Measurements from ENCODE around the gene CNPY3. TPM values are rescaled to one million over a fixed set of nuclear protein-coding genes. Genes with fewer than 3 reads are reported as not detected.
A peak's percentile ranks its signal among the peaks of the same experiment; 100 is the strongest.

Gene CNPY3
- total and polyA plus RNA-seq, 2 of the 13 experiments (the other 11 are each of a cell fraction or from before 2014, with no cell fraction given): 42.3 to 60.2 TPM

GRCh38 chr6:42928986-42929820 lies at the start of gene CNPY3 (continued):
- TF ChIP-seq ZNF503 (CRISPR knock-in tag; IDR thresholded peaks at IDR 0.05): peak; percentile 86
- peak; percentile 91; the same call in 1 of the 2 replicates for TF ChIP-seq XBP1 (CRISPR knock-in tag; IDR thresholded peaks at IDR 0.05)
- peak; percentile 99; the same call in 1 of the 2 replicates for TF ChIP-seq PRMT3 (CRISPR knock-in tag; IDR thresholded peaks at IDR 0.05; ENCODE audit: borderline replicate concordance, low read depth)
- TF ChIP-seq ZNF484 (CRISPR knock-in tag; IDR thresholded peaks at IDR 0.05; ENCODE audit: borderline replicate concordance, low read depth): no peak; the same call in 1 of the 2 replicates
- TF ChIP-seq POLR2AphosphoS2 (IDR thresholded peaks at IDR 0.05; ENCODE audit: low read depth, low read length): no peak
- no peak for TF ChIP-seq HNRNPH1 (optimal IDR thresholded peaks at IDR 0.05; ENCODE audit: low read depth, low read length)
- TF ChIP-seq REPIN1 (CRISPR knock-in tag; IDR thresholded peaks at IDR 0.05; ENCODE audit: borderline replicate concordance, low read depth): peak; percentile 99
- no peak for TF ChIP-seq BCLAF1 (IDR thresholded peaks at IDR 0.05)
- TF ChIP-seq FLYWCH1 (CRISPR knock-in tag; IDR thresholded peaks at IDR 0.05): peak; percentile 99
- TF ChIP-seq GATAD2A (CRISPR knock-in tag; IDR thresholded peaks at IDR 0.05): peak; percentile 39
- TF ChIP-seq PATZ1 (CRISPR knock-in tag; IDR thresholded peaks at IDR 0.05): peak; percentile 73; the same call in 1 of the 2 replicates
- peak; percentile 99 for TF ChIP-seq TOPORS (CRISPR knock-in tag; IDR thresholded peaks at IDR 0.05)
- TF ChIP-seq STAT6 (CRISPR knock-in tag; IDR thresholded peaks at IDR 0.05; ENCODE audit: borderline replicate concordance): peak; percentile 95
- TF ChIP-seq ZNF720 (CRISPR knock-in tag; IDR thresholded peaks at IDR 0.05): no peak
- no peak; the same call in 1 of the 2 replicates for TF ChIP-seq SAFB2 (CRISPR knock-in tag; IDR thresholded peaks at IDR 0.05; ENCODE audit: borderline replicate concordance, low read depth)
- no peak for TF ChIP-seq ZNF513 (CRISPR knock-in tag; conservative IDR thresholded peaks at IDR 0.05)
- peak; percentile 77 for TF ChIP-seq NR2C2 (CRISPR knock-in tag; IDR thresholded peaks at IDR 0.05; ENCODE audit: borderline replicate concordance)
